ENCODE measurements around the gene KRTAP13-4. TPM values are rescaled to one million over a fixed set of nuclear protein-coding genes. Genes with fewer than 3 reads are reported as not detected.

Gene KRTAP13-4
- total RNA-seq, 1 donor = not detected

DNA sequence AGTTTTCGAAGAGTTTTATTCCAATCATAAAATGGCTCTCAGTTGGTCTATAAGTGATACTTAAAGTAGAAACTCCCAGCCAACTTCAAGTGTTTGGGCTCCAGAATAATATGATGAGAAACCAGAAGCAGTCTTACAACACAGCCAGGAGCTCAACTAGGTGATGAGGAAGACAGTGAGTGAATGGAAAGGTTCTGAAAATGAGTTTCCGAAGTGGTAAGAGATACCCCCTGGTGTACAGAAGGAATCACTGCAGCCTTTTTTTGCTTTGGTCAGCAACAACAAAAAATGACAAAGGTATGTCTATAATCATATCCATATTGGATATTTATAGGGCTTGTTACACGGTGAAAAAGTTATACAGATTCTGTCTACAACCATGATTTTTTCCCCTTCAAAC is 33.7 kb downstream of the KRTAP13-4 start:
- no peaks in the 10 kb centered on the region for H3K27me3 ChIP-seq (ENCODE audit: insufficient read depth, low read length)
- H3K4me1 ChIP-seq (ENCODE audit: insufficient read depth, low read length) = no peaks in the 10 kb centered on the region
- no peak overlapping the region for H3K4me3 ChIP-seq (ENCODE audit: low read length)
- no peaks in the 10 kb centered on the region for H3K9me3 ChIP-seq (ENCODE audit: low read depth, low read length)

DNA sequence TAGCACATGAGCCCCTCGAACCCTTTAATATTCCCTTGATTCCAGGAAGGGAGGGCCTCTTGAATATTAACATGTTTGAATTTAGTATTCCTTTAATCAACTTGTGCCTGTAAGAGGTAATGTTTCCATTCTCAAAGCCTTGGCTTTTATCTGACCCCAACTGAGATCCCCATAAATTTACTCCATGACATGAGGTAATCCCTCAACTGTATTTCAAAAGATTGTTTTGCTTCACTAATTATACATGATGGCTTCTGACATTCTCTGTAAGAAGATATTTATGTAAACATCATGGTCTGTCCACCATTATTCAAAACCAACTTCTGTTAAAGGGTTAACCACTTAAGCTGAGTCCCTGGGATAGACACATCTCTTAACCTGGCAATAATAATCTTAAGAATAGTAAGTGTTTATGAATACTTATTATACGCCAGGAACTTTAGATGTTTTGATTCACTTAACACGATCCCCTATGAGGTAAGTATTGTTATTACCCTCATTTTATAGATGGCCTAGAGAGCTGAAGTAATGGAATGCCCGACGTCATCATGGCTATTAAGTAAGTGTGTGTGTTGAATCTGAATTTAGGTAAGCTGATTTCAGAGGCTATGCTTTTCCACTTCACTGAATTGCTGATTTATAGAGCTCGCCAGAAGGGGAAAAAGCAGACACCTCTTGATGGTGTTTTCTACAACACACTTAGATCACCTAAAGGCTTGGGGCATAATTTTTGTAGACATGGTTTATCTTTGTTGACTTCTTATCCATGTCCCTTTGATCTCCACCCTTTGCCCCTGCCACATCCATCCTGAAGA is 39.1 kb downstream of the KRTAP13-4 start:
- Histone ChIP-seq H3K4me1 (ENCODE audit: insufficient read depth, low read length) (no peaks in the 10 kb centered on the region), H3K4me3 (ENCODE audit: low read length) (no peak overlapping the region), H3K9me3 (ENCODE audit: low read depth, low read length) (no peaks in the 10 kb centered on the region), H3K27me3 (ENCODE audit: insufficient read depth, low read length) (no peaks in the 10 kb centered on the region)

DNA sequence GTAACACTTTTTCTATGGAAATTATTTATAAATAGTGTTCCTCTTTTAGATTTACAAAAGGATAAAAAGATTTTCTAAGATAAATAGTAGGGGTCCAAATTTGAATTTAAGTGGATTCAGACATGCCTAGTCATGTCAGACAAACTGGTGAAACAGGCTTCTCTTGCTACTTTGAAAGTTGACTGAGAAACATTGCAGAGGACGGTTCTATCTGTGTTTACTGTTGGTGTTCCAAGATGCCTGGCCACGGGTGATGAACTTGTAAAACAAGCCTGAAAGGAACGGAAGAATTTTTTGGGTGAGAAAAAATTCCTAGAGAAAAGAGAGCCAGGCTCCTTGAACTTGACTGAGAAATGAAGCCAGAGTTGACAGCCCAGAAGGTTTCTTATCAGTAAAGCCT is 48.0 kb downstream of the KRTAP13-4 start:
- H3K27me3 ChIP-seq (ENCODE audit: insufficient read depth, low read length) = no peaks in the 10 kb centered on the region
- H3K4me3 ChIP-seq (ENCODE audit: low read length) = no peak overlapping the region
- H3K9me3 ChIP-seq (ENCODE audit: low read depth, low read length) = no peaks in the 10 kb centered on the region
- no peaks in the 10 kb centered on the region for H3K4me1 ChIP-seq (ENCODE audit: insufficient read depth, low read length)

DNA sequence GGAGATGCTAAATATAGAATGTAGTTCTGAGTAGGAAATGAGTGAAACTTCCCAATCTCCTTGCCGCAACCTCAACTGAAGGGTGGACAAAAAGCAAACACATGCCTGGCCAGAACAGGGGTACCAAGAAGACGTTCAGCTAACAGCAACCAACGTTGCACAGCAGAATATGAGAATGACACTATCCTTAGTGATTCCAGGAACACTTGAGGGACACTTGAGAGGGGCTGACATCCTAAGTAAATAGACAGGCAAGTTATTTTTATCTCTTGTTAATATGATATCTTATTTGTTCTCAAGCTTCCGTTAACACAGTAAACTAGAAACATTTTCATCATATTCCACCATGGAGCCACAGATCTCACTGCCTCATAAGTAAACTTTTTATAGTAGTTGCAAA is 49.2 kb downstream of the KRTAP13-4 start:
- no peak overlapping the region for H3K4me3 ChIP-seq (ENCODE audit: low read length)
- H3K4me1 ChIP-seq (ENCODE audit: insufficient read depth, low read length) = no peaks in the 10 kb centered on the region
- H3K9me3 ChIP-seq (ENCODE audit: low read depth, low read length) = no peaks in the 10 kb centered on the region
- no peaks in the 10 kb centered on the region for H3K27me3 ChIP-seq (ENCODE audit: insufficient read depth, low read length)

DNA sequence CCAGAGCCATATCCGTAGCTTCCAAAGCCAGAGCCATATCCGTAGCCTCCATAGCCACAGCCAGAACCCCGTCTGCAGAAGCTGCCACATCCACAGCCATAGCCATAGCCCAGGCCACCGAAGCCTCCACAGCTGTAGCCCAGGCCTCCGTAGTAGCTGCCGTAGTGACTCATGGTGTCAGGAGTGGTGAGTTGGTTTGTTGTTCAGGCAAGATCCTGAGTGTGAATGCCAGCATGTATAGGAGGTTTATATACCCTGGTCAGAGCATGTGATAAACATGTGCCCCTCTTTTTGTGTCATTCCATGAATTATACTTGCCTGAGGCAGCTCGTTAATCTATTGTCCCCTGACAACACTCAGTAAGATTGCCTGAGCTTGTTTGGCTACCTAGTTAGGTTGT is 50.1 kb downstream of the KRTAP13-4 start, which contains the start of gene KRTAP19-1:
Gene KRTAP19-1, minus strand, starts transcription at position 223 of the 400 bp plus-strand sequence. Its CDS starts 50 bp downstream, at position 173.
- H3K4me1 ChIP-seq (ENCODE audit: insufficient read depth, low read length) = no peaks in the 10 kb centered on the region
- no peak within 1 kb of the TSS for H3K4me3 ChIP-seq (ENCODE audit: low read length)
- no peaks in the 10 kb centered on the region for H3K27me3 ChIP-seq (ENCODE audit: insufficient read depth, low read length)
- no peaks in the 10 kb centered on the region for H3K9me3 ChIP-seq (ENCODE audit: low read depth, low read length)

Other genes with a start within 250 kb of the KRTAP13-4 start
- gene CLDN8, start 214.1 kb upstream of the KRTAP13-4 start, total RNA-seq = not detected
- not detected for gene KRTAP24-1, start 147.3 kb upstream of the KRTAP13-4 start, total RNA-seq
- not detected for gene KRTAP25-1, start 140.7 kb upstream of the KRTAP13-4 start, total RNA-seq
- not detected for gene KRTAP26-1, start 109.9 kb upstream of the KRTAP13-4 start, total RNA-seq
- not detected for gene KRTAP27-1, start 92.5 kb upstream of the KRTAP13-4 start, total RNA-seq
- gene KRTAP23-1, start 81.6 kb upstream of the KRTAP13-4 start, total RNA-seq = not detected
- not detected for gene KRTAP13-2, start 57.9 kb upstream of the KRTAP13-4 start, total RNA-seq
- gene KRTAP13-1, start 34.2 kb upstream of the KRTAP13-4 start, total RNA-seq = not detected
- gene KRTAP13-3, start 4.3 kb upstream of the KRTAP13-4 start, total RNA-seq = not detected
- not detected for gene KRTAP15-1, start 10.1 kb downstream of the KRTAP13-4 start, total RNA-seq
- gene KRTAP19-1, start 50.1 kb downstream of the KRTAP13-4 start, total RNA-seq = not detected
- gene KRTAP19-2, start 57.2 kb downstream of the KRTAP13-4 start, total RNA-seq = not detected
- gene KRTAP19-3, start 61.8 kb downstream of the KRTAP13-4 start, total RNA-seq = not detected
- gene KRTAP19-4, start 66.9 kb downstream of the KRTAP13-4 start, total RNA-seq = not detected
- not detected for gene KRTAP19-5, start 71.9 kb downstream of the KRTAP13-4 start, total RNA-seq
- not detected for gene KRTAP19-6, start 111.6 kb downstream of the KRTAP13-4 start, total RNA-seq
- not detected for gene KRTAP19-7, start 131.1 kb downstream of the KRTAP13-4 start, total RNA-seq
- gene KRTAP22-2, start 160.2 kb downstream of the KRTAP13-4 start, total RNA-seq = not detected
- gene KRTAP6-3, start 162.2 kb downstream of the KRTAP13-4 start, total RNA-seq = not detected
- not detected for gene KRTAP6-2, start 168.7 kb downstream of the KRTAP13-4 start, total RNA-seq
- not detected for gene KRTAP22-1, start 170.9 kb downstream of the KRTAP13-4 start, total RNA-seq
- gene KRTAP6-1, start 183.7 kb downstream of the KRTAP13-4 start, total RNA-seq = not detected
- not detected for gene KRTAP20-1, start 186.2 kb downstream of the KRTAP13-4 start, total RNA-seq
- gene KRTAP20-4, start 190.4 kb downstream of the KRTAP13-4 start, total RNA-seq = not detected
- not detected for gene KRTAP20-2, start 205.0 kb downstream of the KRTAP13-4 start, total RNA-seq
- gene KRTAP20-3, start 212.6 kb downstream of the KRTAP13-4 start, total RNA-seq = not detected